Thyroid gland (tissue), 4 donors: ENCODE measurements around the gene OR8G1. TPM values are rescaled to one million over a fixed set of nuclear protein-coding genes. Genes with fewer than 3 reads are reported as not detected.

ENCODE experiments used
- DNase-seq, 2 donors: peaks; one replicate each; pipeline ENCODE4 v3.0.0-alpha.2; 2019
- H3K27ac ChIP-seq, 3 donors: fragments of 200-600 bp; sonication (generic); 1 replicate in 2 of 3; 2 replicates in 1 of 3; pipeline ENCODE4 v1.5.1; 2016 to 2019; ENCODE audit warnings: mild to moderate bottlenecking in 1 of 3, moderate library complexity in 1 of 3
- H3K27me3 ChIP-seq: fragments of 200-600 bp; sonication (generic); one replicate; pipeline ENCODE4 v1.5.1; 2019
- H3K36me3 ChIP-seq, 2 donors: fragments of 200-600 bp; sonication (generic); one replicate each; pipeline ENCODE4 v1.5.1; 2016 to 2019
- H3K4me1 ChIP-seq, 2 donors: fragments of 200-600 bp; sonication (generic); one replicate each; pipeline ENCODE4 v1.5.1; 2017 to 2019
- H3K4me3 ChIP-seq, 3 donors: fragments of 200-600 bp; sonication (generic); replicated peaks in 1 of 3; 1 replicate in 2 of 3; 2 replicates in 1 of 3; pipeline ENCODE4 v1.5.1; 2016; ENCODE audit warnings: mild to moderate bottlenecking in 1 of 3
- H3K9me3 ChIP-seq: fragments of 200-600 bp; sonication (generic); one replicate; pipeline ENCODE4 v1.5.1; 2017
- POLR2A ChIP-seq, 2 donors: fragments of 450-650 bp; IDR thresholded peaks; one replicate each; pipeline ENCODE4 v1.6.1; 2017; ENCODE audit warnings: antibody characterized with exemption in 2 of 2, mild to moderate bottlenecking in 2 of 2, moderate library complexity in 1 of 2
- WGBS, 2 donors: methylation state at CpG; one replicate each; pipeline ENCODE4 v1.1.5; 2017; 5-methylcytosine and 5-hydroxymethylcytosine counted together
- intact Hi-C: fragments of 100-400 bp; cut with DNase I; formaldehyde crosslinking; loops from one replicate; pipeline ENCODE4 v1.15.1; 2023
- total RNA-seq, 4 donors: library from RNA; depleted of rRNA; stranded (reverse); fragments of >200 nt; gene quantifications; one replicate each; pipeline ENCODE4 v1.2.3, GENCODE V29; 2016
- TF ChIP-seq, protein P1 (sequence below), 6 experiments: fragments of 200-600 bp in 3 of 6; fragments of 450-650 bp in 3 of 6; sonication (generic) in 3 of 6; IDR thresholded peaks; one replicate each; pipeline ENCODE4 v1.5.1; 2016 to 2019; ENCODE audit warnings: antibody characterized with exemption in 6 of 6, mild to moderate bottlenecking in 2 of 6, inconsistent platforms in 1 of 6, moderate library complexity in 1 of 6

Gene OR8G1
- total RNA-seq, 4 donors from 2014 or later, result not detected

- no peaks in the 10 kb centered on the region for H3K27me3 ChIP-seq
- H3K4me1 ChIP-seq, result no peaks in the 10 kb centered on the region
- intact Hi-C loops, result no loop called here
- no peak overlapping the region for H3K4me3 ChIP-seq
- no peak for TF ChIP-seq POLR2A (IDR thresholded peaks at IDR 0.05)
- TF ChIP-seq, protein P1, sequence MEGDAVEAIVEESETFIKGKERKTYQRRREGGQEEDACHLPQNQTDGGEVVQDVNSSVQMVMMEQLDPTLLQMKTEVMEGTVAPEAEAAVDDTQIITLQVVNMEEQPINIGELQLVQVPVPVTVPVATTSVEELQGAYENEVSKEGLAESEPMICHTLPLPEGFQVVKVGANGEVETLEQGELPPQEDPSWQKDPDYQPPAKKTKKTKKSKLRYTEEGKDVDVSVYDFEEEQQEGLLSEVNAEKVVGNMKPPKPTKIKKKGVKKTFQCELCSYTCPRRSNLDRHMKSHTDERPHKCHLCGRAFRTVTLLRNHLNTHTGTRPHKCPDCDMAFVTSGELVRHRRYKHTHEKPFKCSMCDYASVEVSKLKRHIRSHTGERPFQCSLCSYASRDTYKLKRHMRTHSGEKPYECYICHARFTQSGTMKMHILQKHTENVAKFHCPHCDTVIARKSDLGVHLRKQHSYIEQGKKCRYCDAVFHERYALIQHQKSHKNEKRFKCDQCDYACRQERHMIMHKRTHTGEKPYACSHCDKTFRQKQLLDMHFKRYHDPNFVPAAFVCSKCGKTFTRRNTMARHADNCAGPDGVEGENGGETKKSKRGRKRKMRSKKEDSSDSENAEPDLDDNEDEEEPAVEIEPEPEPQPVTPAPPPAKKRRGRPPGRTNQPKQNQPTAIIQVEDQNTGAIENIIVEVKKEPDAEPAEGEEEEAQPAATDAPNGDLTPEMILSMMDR (IDR thresholded peaks at IDR 0.05), result no peak
- H3K9me3 ChIP-seq, result no peaks in the 10 kb centered on the region
- no peak overlapping the region for H3K27ac ChIP-seq
- DNase-seq, result no peak
- H3K36me3 ChIP-seq, result no peaks in the 10 kb centered on the region
- 73 to 85% methylated on average over 1 of the region's 1 CpG for WGBS, 2 donors
These were observed 53.8 kb downstream of the OR8G1 start for GRCh38 chr11:124294687-124295086.

DNA sequence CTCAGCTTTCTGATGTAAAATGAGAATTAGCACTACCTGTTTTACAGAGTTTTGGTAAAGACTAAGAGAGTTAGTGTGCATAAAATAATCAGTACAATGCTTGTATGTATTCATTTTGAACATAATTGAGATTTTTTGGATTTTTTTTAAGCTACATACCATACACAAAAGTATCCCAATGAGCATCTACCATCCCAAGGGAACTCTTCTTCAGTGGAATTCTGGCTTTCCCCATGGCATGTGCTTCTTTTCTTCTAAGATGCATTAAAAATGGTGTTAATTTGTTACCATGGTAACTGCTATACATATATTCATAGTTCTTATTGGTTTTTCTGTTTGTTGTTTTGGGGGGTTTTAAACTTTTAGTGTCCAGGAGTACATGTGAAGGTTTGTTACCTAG lies 55.1 kb downstream of the OR8G1 start:
- Histone ChIP-seq H3K27me3 (no peaks in the 10 kb centered on the region), H3K9me3 (no peaks in the 10 kb centered on the region), H3K4me3 (no peak overlapping the region), H3K27ac (no peak overlapping the region), H3K4me1 (no peaks in the 10 kb centered on the region), H3K36me3 (no peaks in the 10 kb centered on the region)
- no peak for DNase-seq
- TF ChIP-seq POLR2A (IDR thresholded peaks at IDR 0.05), result no peak
- TF ChIP-seq, protein P1 (IDR thresholded peaks at IDR 0.05), result no peak
- intact Hi-C loops, result no loop called here

- no peak for DNase-seq
- no peak overlapping the region for H3K4me3 ChIP-seq
- no peaks in the 10 kb centered on the region for H3K27me3 ChIP-seq
- intact Hi-C loops, result no loop called here
- no peaks in the 10 kb centered on the region for H3K9me3 ChIP-seq
- no peak for TF ChIP-seq POLR2A (IDR thresholded peaks at IDR 0.05)
- TF ChIP-seq, protein P1 (IDR thresholded peaks at IDR 0.05), result no peak
- no peak overlapping the region for H3K27ac ChIP-seq
- H3K36me3 ChIP-seq, result no peaks in the 10 kb centered on the region
- 76 to 83% methylated on average over 4 of the region's 4 CpGs for WGBS, 2 donors
- H3K4me1 ChIP-seq, result no peaks in the 10 kb centered on the region
These were observed 57.0 kb downstream of the OR8G1 start for GRCh38 chr11:124297921-124298320.

DNA sequence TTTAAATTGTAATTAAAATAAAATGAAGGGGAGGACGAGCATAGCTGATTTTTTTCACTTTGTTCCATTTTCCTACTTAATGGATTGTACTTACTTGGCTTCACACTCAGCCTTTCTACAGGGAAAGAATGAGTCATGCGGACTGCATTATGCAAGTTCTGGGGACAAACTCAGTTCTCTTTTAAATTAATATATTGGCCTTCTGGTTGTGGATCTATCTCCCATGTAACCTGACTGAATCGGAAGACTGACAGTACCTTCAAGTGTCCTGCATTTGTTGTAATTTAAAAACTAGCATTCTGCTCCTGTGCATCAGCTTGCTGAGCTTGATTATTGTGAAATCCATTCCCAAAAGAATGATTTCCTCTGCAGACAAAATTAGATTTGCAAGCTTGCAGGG lies 60.7 kb downstream of the OR8G1 start:
- WGBS, 2 donors, result 63 to 83% methylated on average over 3 of the region's 3 CpGs
- DNase-seq, result no peak
- Histone ChIP-seq H3K27me3 (no peaks in the 10 kb centered on the region), H3K4me1 (no peaks in the 10 kb centered on the region), H3K27ac (no peak overlapping the region), H3K9me3 (no peaks in the 10 kb centered on the region), H3K36me3 (no peaks in the 10 kb centered on the region), H3K4me3 (no peak overlapping the region)
- TF ChIP-seq, protein P1 (IDR thresholded peaks at IDR 0.05), result no peak
- TF ChIP-seq POLR2A (IDR thresholded peaks at IDR 0.05), result no peak
- intact Hi-C loops, result no loop called here

DNA sequence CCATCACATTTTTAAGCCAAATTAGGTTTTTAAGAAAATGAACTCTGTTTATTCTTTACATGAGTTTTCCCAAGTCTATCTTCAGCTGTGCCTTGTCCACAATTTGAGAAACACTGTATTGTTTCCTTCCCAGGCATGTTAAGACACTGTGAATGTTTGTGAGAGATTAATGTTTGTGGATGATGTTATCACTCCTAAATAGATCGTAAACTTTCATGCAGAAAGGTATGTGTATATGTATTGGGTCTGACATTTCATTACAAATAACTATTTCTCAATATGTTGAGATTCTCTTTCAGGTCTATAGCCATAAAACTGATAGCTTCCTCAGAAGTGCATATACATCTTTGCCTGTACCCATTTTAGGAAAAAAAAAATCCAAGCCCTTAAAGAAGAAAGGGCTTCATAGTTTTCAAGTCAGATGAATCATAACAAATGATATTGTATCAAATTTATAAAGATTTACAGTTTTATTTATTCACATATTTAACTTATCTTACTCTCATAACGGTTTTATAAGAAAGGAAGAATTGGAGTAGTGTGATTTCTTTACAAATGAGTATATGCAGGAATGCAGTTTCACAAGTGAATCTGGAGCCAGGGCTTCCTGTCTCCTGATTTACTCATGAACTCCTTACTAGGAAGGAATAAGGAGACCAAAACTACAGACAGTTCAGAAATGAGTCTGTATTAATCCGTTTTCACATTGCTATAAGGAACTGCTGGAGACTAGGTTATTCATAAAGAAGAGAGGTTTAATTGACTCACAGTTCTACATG lies 61.6 kb downstream of the OR8G1 start:
- intact Hi-C loops, result no loop called here
- no peaks in the 10 kb centered on the region for H3K27me3 ChIP-seq
- H3K4me1 ChIP-seq, result no peaks in the 10 kb centered on the region
- H3K4me3 ChIP-seq, result no peak overlapping the region
- no peaks in the 10 kb centered on the region for H3K9me3 ChIP-seq
- 59 to 63% methylated on average over 3 of the region's 3 CpGs for WGBS, 2 donors
- H3K27ac ChIP-seq, result no peak overlapping the region
- DNase-seq, result no peak
- no peaks in the 10 kb centered on the region for H3K36me3 ChIP-seq
- no peak for TF ChIP-seq POLR2A (IDR thresholded peaks at IDR 0.05)
- TF ChIP-seq, protein P1 (IDR thresholded peaks at IDR 0.05), result no peak

Other genes with a start within 250 kb of the OR8G1 start
- not detected for gene OR10G6, start 245.9 kb upstream of the OR8G1 start, total RNA-seq
- gene OR10G4, start 228.1 kb upstream of the OR8G1 start, total RNA-seq, result not detected
- gene OR10G9, start 218.1 kb upstream of the OR8G1 start, total RNA-seq, result not detected
- gene OR10G8, start 214.3 kb upstream of the OR8G1 start, total RNA-seq, result not detected
- not detected for gene OR10G7, start 199.8 kb upstream of the OR8G1 start, total RNA-seq
- gene VWA5A, start 125.6 kb upstream of the OR8G1 start, total RNA-seq, result 10 to 100 TPM; 19.5 to 23.5 (median 21.3) TPM
- gene OR10D3, start 57.8 kb upstream of the OR8G1 start, total RNA-seq, result not detected
- gene OR8G5, start 15.3 kb downstream of the OR8G1 start, total RNA-seq, result not detected
- not detected for gene OR8D1, start 72.9 kb downstream of the OR8G1 start, total RNA-seq
- gene OR8D2, start 79.1 kb downstream of the OR8G1 start, total RNA-seq, result not detected
- gene OR8B2, start 143.4 kb downstream of the OR8G1 start, total RNA-seq, result not detected
- not detected for gene OR8B3, start 157.9 kb downstream of the OR8G1 start, total RNA-seq
- not detected for gene OR8B4, start 183.8 kb downstream of the OR8G1 start, total RNA-seq
- not detected for gene OR8B8, start 204.6 kb downstream of the OR8G1 start, total RNA-seq